ENCODE data around the gene SCRN2. TPM values are rescaled to one million over a fixed set of nuclear protein-coding genes. Genes with fewer than 3 reads are reported as not detected.

SCRN2 gene
- total RNA-seq, 3 donors from 2014 or later, result 49.2 to 108 (median 54.9) TPM

DNA sequence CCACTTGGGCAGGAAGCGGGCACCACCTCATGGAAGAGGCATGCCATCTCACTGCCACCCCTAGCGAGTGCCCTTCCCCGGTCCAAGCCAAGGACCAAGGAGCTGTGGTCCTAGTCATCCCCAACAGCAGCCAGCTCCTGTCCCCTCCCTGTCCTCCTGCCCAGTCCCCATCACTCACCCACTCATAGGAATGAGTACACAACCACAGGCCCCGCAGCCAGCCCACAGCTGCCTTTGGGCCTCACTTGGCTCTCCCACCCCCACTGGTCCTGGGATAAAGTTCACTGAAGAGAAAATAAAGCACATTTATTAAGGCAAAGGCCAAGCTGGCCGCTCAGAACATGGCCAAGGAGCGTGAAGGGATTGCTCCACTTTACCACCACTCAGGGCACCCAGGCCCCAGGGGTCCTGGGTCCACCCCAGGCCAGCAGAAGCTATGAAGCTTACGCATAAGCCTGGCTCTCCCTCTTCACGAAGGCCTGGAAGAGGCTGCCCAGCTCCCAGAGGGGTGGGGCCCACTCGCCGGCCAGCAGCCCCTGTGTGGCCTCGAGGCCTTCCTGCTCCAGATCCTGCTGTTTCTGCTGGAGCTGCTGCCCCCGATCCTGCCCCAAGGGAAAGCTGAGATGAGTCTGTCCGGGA lies 3.6 kb downstream of the SCRN2 start:
- peak overlapping the region; percentile 14 to 70 for H3K27ac ChIP-seq
- no peaks in the 10 kb centered on the region for H3K9me3 ChIP-seq
- intact Hi-C loops (cut with DNase I; ENCODE audit: low total_unique reads), result no loop called here
- no peak for DNase-seq (ENCODE audit: low spot score in 2 of 2)
- H3K4me1 ChIP-seq, result peaks cover 5 to 8% of the 10 kb centered on the region in 2 donors
- H3K27me3 ChIP-seq, result no peaks in the 10 kb centered on the region
- no peaks in the 10 kb centered on the region for H3K36me3 ChIP-seq
- TF ChIP-seq, protein P1, sequence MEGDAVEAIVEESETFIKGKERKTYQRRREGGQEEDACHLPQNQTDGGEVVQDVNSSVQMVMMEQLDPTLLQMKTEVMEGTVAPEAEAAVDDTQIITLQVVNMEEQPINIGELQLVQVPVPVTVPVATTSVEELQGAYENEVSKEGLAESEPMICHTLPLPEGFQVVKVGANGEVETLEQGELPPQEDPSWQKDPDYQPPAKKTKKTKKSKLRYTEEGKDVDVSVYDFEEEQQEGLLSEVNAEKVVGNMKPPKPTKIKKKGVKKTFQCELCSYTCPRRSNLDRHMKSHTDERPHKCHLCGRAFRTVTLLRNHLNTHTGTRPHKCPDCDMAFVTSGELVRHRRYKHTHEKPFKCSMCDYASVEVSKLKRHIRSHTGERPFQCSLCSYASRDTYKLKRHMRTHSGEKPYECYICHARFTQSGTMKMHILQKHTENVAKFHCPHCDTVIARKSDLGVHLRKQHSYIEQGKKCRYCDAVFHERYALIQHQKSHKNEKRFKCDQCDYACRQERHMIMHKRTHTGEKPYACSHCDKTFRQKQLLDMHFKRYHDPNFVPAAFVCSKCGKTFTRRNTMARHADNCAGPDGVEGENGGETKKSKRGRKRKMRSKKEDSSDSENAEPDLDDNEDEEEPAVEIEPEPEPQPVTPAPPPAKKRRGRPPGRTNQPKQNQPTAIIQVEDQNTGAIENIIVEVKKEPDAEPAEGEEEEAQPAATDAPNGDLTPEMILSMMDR (IDR thresholded peaks at IDR 0.05), result peak in 1 of 3 donors; percentile 1
- no peak for TF ChIP-seq POLR2A (IDR thresholded peaks at IDR 0.05)
- H3K4me3 ChIP-seq, result no peak overlapping the region

DNA sequence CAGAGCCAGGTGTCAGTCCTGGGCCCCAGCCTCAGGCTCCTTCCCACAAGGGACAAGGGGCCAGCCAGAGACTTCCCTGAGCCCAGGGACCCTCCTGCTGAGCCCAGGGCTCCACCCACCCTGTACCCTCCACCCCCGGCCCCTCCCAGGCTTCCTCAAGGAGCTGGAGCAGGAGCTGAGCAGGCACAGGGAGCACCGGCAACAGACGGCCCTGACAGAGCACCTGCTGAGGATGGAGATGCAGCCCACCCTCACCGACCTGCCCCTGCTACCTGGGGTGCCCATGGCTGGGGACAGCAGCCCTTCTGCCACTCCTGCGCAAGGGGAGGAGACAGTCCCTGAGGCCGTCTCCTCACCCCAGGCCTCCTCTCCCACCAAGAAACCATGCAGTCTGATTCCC lies 4.5 kb downstream of the SCRN2 start:
- Histone ChIP-seq H3K4me1 (peaks cover 5 to 14% of the 10 kb centered on the region in 2 donors), H3K4me3 (no peak overlapping the region), H3K27ac (peak overlapping the region in 1 of 2 donors; percentile 70), H3K36me3 (no peaks in the 10 kb centered on the region), H3K9me3 (no peaks in the 10 kb centered on the region), H3K27me3 (no peaks in the 10 kb centered on the region)
- DNase-seq (ENCODE audit: low spot score in 2 of 2), result no peak
- TF ChIP-seq POLR2AphosphoS5 (IDR thresholded peaks at IDR 0.05), result no peak
- TF ChIP-seq, protein P1 (IDR thresholded peaks at IDR 0.05), result no peak
- TF ChIP-seq POLR2A (IDR thresholded peaks at IDR 0.05), result no peak
- intact Hi-C loops (cut with DNase I; ENCODE audit: low total_unique reads), result no loop called here

DNA sequence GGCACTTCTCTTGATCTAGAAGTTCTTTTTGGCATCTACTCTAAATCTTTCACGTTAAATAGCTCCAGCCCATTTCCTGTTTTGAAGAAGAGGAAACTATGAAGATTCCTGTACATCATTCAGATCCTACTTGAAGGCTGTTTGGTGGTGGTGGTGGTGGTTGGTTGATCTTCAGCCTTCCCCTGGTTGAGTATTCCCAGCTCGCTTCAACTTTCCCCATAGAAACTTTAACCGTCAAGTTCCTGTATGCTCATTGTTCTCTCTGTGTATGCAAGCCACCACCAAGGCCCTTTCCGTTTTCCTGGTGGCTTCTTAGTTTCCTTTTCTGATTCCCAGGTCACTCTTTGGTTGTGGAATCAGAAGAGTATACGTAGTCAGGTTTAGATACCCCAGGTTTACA lies 6.3 kb downstream of the SCRN2 start:
- no peaks in the 10 kb centered on the region for H3K9me3 ChIP-seq
- DNase-seq (ENCODE audit: low spot score in 2 of 2), result no peak
- intact Hi-C loops (cut with DNase I; ENCODE audit: low total_unique reads), result no loop called here
- no peak overlapping the region for H3K4me3 ChIP-seq
- H3K4me1 ChIP-seq, result peaks cover 6 to 14% of the 10 kb centered on the region in 2 donors
- no peak overlapping the region for H3K27ac ChIP-seq
- no peaks in the 10 kb centered on the region for H3K27me3 ChIP-seq
- no peak for TF ChIP-seq POLR2A (IDR thresholded peaks at IDR 0.05)
- TF ChIP-seq, protein P1 (IDR thresholded peaks at IDR 0.05), result no peak
- H3K36me3 ChIP-seq, result no peaks in the 10 kb centered on the region

DNA sequence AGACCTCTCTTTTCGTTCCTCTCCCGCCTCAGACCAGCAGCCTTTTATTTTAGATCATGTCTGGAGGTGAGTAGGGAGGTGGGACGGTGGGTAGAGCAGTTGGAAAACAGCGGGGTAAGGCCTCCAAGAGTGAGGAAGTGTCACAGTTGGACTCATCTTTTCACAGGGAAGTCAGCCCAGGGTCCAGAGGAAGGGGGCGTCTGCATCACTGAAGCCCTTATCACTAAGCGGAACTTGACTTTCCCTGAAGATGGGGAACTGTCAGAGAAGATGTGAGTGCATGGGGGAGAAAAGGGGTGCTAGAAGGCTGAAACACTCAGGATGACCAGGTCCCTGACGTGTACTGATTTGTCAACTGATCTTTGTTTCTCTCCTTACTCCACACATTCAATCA lies 9.1 kb downstream of the SCRN2 start:
- Histone ChIP-seq H3K27me3 (no peaks in the 10 kb centered on the region), H3K4me1 (peaks cover 6 to 12% of the 10 kb centered on the region in 2 donors), H3K4me3 (peak overlapping the region; percentile 67 to 91 (median 88)), H3K9me3 (no peaks in the 10 kb centered on the region), H3K36me3 (peaks cover 2% of the 10 kb centered on the region), H3K27ac (peak overlapping the region in 1 of 2 donors; percentile 86)
- intact Hi-C loops (cut with DNase I; ENCODE audit: low total_unique reads), result no loop called here
- DNase-seq (ENCODE audit: low spot score in 2 of 2), result no peak
- TF ChIP-seq POLR2A (IDR thresholded peaks at IDR 0.05) (no peak), POLR2AphosphoS5 (IDR thresholded peaks at IDR 0.05) (no peak)
- TF ChIP-seq, protein P1 (IDR thresholded peaks at IDR 0.05), result no peak

DNA sequence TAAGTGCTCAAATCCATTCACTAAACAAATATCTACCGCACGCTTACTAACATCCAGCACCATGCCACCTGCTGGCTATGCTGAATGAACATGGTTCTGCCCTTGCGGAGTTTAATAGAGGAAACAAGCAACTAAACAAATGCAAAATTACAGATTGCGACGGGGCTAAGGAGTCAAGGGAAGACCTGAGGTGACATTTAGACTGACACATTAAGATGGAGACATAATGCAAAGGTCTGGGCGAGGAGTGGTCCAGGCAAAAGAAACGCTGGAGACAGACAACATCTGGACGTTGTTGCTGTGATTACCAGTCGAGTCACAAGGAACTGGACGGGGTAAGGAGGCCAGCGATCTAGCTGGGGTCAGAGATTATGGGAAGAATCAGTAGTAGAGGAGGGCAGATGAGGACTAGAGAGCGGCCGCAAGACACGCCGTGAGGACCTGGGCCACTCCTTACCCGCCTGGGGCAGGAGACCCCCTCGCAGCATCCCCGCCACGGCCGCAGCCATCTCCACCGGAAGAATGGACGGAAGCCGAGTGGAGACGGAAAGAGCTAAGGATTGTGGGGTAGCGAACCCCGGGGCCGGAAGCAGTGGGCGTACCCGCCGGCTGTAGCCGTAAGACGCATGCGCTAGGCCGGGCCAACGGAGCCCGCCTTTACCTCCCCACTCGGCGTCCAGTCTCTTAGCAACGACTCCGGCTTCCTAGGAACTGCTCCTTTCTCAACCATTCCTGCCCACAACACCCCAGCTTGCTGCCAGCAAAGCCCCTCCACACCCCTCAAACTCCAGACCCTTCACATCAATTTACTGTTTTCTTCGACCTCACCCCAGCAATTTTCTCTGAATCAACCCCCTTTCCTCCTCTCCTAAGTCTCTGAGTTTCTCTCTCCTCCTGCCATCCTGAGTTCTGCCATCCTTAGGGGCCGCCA lies 9.8 kb downstream of the SCRN2 start, which contains the start of the genes LRRC46 and MRPL10:
LRRC46 (plus strand) TSS at position 668 of the 931 bp plus-strand sequence. CDS start 320 bp downstream, outside the sequence.
MRPL10 (minus strand) TSS at position 539 of the 931 bp plus-strand sequence; CDS start at position 509, 30 bp downstream.
- Histone ChIP-seq H3K9me3 (no peaks in the 10 kb centered on the region), H3K27ac (peak within 1 kb of the TSS; percentile 84 to 86), H3K27me3 (no peaks in the 10 kb centered on the region), H3K4me1 (peaks cover 6 to 12% of the 10 kb centered on the region in 2 donors), H3K4me3 (peak within 1 kb of the TSS; percentile 67 to 91 (median 88)), H3K36me3 (peaks cover 8% of the 10 kb centered on the region)
- TF ChIP-seq POLR2AphosphoS5 (IDR thresholded peaks at IDR 0.05), result peak; percentile 83 to 97 (median 89)
- peak; percentile 54 for TF ChIP-seq POLR2A (IDR thresholded peaks at IDR 0.05)
- TF ChIP-seq, protein P1 (IDR thresholded peaks at IDR 0.05), result no peak
- intact Hi-C loops (cut with DNase I; ENCODE audit: low total_unique reads), result no loop called here
- DNase-seq (ENCODE audit: low spot score in 2 of 2), result peak; percentile 88 to 90

Data from breast epithelium (tissue), 4 donors.